Hematopoietic multipotent progenitor cell treated with erythropoietin and hydrocortisone succinate and interleukin-3 and kit ligand, for 15 days (in vitro differentiated cells): ENCODE data around the gene SPTBN1.

Source experiments
- DNase-seq: peaks from one replicate; pipeline ENCODE4 v3.0.0-alpha.2; 2015; ENCODE audit warnings: low spot score

The SPTBN1 gene

DNA sequence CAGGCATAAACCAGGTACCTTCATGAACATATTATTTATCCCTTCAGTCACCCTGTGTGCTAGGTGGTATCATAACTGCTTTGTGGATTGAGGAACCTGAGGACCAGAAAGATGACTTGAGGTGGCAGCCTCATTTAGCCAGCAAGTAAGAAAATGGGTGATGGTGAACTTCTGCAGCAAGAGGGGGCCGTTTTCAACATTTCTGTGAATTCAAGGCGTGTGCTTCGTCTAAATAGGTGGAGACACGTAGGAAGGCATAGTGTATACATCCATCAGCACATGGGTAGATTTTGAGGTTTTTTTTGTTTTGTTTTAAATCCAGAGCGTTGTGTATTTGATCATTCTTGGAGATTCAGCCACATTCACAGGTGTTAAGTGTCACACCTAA, 118.7 kb downstream of the SPTBN1 start:
- DNase-seq, result no peak

DNA sequence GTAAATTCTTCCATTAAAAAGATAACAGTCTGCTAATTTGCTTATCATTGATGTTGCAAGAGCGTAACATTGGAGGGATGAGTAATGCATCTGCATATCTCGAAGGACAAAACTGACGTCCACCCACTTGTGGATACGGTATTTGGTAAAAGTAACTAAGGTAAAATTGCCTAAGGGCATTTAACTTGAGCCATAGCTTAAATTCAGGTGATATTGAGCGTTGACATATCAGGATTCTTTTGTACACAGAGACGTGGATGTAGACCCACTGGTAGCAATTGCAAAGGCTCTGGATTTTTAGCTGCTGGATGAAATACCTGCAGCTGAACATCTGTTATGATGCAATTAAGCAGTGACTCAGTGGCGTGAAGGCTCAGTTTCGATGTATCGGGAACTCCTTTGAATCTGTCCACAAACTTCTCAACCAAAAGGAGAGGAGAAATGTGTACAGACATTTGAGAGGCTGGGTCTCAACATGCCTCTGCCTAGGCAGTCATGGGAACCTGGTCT, 119.3 kb downstream of the SPTBN1 start:
- DNase-seq, result no peak

DNA sequence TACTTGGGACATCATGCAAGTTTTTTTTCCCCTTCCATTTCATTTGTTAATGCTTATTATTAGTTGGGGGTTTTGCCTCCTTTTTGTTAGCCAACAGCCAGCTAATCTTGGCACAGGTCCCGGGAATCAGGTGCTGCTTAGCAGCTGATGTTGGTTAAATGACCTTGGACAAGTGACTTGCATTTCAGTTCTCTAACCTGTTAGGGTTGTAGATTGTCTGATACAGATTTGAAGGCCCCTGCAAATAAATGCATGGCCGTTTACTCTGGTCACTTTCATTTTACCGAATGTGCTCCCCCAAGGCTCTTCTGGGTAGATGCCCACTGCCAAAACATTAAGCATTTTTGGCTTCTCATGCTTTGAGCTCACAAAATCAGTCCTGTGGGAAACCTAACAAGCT, 120.9 kb downstream of the SPTBN1 start:
- DNase-seq, result no peak

DNA sequence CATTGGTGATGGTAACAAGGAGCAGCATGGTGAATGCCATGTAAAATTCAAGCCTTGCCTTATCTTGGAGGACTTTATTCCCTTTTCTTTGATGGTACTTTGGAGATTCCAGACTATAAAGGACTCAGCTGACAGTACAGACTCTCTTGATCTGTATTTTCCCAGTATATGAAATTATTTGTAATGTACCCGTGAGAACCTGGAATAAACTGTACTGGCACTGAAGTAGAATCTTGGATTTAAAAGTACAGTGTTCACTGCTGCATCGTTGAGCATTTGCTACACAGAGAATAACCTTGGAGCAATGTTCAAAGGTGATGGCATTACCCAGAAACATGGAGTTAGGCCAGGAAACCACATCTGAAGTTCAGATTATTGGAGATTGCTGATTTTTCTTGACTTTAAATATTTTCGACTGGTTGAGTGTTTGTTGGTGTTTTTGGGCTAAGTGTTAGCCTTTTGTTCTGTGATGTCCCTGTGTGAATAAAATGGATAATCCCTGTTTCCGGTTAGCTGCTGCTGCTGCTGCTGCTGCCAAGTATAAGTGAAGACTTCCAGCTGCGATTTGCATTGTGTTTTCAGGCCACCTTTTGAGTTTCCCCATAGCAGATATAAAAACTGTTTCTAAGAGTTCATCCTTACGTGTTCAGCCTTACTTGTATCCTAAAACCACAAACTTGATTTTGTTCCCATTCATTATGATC, 122.0 kb downstream of the SPTBN1 start:
- no peak for DNase-seq

DNA sequence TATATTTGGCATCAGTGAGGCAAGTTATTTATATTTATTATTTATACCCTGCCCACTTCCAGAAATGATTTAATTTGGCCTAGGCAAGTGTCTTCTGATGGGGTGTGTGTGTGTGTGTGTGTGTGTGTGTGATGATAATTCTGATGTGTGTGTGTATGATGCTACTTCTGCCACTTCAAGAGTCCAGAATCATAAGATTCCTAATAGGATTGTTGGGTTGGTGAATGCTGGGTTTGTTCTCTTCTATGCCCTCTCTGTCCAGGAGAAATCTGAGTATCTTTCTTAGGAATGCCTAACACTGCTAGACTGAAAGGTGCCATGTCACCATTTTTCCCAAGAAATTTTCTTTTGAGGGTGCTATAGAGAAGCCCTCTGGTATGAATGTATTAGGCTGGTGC, 122.5 kb downstream of the SPTBN1 start:
- no peak for DNase-seq

DNA sequence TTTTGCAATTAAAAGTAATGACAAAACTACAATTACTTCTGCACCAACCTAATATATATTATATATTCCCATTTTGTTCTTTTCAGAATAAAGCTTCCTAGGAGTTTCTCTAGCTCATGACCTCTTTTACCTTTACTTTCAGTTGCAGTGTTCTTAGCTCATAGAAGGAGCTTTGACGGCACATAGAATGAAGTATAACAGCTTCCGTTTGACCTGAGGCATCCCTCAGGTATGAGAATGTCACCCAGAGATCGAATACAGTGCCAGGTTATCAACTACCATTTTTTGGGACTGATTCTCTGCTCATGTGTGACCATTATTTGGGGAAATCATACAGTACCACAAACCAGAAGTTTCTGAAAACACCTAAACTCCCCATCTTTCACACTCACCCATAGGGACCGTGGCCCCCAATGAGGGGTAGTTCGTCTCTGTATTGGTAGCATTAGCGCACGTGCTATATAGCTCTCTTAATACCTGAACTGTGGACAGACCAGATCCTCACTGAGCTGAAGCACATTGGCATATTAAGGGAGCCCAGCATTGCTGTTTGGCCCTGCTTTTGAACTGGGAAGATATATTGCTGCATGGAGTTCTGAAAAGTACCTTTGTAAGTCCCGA, 123.0 kb downstream of the SPTBN1 start:
- DNase-seq, result no peak

DNA sequence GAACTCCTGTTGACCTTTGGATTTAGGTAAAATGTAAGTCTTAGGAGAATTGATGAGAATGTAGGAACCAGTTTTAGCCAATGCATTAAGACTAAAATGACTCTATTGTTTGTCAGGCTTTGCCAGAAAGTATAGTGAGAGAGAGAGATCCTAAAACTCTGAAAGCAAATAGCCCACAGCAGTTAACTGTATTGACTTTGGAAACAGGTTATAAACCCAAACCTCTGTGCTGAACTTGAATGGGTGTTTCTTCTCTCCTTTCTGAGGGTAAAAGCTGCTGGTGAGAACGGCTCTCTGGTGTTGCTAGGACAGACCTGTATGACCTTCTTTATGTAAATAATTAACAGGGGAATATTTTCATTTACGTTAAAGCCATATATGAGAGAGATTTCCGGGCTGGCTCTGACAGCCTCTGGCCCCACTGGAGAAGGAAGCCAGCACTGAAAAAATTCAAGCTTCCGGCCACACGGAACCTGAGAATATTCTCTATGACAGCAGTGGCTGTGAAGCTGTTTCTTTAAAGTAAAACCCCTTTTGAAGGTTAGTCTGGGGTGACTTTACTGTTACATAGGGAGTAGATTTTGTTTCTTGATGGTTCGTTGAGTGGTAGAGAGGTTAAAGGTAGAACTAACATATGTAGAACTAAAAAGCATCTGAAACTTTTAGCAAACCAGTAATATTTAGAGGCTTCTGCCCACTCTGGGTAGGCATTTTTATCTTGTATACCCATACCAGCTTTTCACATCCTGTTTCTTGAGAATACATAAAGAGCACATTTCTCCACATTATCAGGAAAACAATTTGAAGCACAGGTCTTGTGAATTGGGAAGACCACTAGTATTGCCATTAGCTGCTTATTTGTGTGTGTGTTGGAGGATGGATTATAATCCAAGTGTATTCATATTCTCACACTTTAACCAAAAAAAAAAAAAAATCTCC, 123.8 kb downstream of the SPTBN1 start:
- no peak for DNase-seq

DNA sequence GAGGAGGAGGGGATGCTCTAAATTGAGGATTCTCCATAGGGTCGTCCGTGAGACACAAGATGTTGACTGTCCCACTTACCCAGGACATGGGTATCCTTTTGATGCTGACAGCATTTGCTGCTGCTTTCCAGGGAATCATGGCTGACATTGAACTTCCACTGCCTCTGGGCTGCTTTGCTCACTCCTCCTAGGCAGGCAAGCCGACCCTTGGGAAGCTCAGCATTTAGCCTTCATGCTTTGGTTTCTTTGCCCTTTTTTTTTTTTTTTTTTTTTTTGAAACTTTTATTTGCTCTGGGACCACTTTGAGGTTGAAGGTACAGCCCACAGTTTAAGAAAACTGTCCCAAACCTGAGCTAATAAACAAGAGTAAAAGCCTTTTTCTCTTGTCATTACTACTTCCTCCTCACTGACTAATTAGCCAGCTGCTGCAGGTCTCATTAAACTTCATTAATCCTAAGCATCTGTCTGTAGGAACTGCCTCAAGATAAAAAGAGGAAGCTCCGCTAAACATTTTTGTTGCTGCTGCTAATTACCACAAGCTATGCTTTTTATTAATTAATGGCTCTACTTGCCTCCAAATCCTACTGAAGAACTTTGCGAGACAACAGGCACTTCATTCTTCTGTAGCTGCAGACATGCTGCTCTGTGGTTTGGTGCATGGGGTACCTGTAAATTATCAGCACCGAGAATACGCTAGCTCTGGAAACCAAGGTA, 125.4 kb downstream of the SPTBN1 start:
- no peak for DNase-seq

DNA sequence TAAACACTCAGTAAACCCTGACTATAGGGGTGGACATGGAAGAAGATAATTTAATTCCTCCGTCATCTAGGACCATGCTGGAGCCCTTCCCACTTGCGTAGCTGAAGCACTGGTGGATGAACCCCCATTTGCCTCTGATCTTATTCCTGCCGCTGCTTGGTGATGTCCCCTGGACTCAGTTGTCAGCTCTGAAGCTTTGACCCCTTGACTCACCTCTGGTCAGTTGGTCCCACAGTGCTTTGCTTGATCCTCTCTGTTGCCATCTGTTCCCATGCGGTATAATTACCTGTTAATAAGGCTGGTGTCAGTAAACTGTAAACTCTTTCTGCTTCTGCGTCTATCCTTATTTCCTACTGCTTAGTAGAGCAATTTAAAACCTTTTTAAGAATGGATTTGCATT, 126.9 kb downstream of the SPTBN1 start:
- no peak for DNase-seq

DNA sequence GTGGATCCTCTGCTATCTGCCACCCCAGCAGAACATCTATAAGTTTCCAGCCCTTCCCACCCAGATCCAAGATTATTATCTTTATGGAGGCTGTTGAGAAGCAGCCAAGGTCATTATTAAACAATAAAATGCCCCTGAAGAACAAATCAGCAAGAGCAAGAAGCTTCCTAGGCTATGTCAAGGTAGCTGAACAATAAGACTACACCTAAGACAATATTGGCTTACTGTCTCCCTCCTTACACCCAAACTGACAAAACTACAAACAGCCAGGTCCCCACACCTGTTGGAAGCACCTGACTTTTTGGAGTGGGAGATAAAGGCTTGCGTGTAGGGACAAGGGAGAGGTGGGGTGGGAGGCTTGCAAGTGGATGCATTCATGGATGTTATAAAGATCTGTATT, 128.5 kb downstream of the SPTBN1 start:
- DNase-seq, result no peak

DNA sequence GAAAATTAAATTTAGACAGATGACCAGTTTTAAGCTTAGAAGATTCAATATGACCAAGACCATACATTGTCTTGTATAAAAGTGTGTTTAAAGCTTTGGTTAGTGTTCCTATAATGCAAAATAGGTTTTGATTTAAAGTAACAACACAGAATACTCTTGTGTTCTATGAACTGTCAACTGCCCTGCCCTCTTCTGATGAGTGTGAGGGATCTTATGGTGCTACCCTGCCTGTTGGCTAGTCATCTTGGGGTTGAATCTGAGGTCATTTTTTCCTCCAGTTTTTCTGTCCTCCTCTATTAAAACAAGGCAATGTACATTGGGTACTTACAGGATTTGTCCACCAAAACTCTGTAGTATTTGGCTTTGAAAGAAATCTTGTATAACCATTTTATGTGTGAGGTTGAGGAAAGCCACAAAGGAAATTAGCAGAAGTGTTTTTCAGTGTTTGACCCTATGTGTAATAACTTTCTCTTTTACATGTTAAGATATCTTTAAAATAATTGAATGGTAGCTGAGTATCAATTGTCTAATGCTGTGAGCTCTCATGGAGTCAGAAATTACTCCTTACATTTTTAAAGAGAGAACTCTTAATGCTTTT, 129.1 kb downstream of the SPTBN1 start:
- DNase-seq, result no peak

DNA sequence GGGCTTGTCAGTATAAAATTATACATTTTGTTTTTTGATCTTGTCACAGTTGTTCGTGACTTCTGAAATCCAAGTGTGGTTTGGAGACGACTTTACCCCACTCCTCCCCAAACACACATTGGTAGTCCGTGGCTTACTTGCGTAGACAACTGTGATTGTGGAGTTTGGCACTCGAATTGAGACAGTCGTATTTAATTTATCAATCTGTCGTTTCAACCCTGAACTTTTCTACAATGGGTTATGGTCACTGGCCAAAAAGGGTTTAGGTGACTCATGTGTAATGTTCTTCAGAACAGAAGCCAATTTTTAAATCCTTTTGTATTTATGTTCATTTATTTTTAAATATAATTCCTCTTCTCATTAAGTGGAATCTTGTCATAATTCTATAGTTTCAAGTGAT, 129.9 kb downstream of the SPTBN1 start:
- DNase-seq, result no peak

DNA sequence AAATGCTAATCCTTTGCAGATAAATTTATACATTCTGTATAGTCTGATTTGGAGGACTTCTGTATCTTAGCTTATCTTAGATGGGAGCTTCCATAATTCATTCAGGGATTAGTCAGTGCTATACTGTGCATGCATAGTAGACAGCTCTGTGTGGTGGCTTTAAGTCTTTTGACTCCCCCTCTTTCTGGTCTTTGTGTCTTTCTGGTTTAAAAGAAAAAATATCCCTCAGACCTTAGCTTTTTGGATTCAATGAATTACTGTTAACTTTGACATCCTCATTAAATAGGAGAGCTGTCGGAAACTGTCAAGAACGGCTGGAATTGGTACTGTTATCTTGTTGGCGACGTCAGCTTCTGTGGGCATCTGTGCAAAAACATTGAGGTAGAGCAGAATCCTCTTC, 130.4 kb downstream of the SPTBN1 start:
- no peak for DNase-seq

DNA sequence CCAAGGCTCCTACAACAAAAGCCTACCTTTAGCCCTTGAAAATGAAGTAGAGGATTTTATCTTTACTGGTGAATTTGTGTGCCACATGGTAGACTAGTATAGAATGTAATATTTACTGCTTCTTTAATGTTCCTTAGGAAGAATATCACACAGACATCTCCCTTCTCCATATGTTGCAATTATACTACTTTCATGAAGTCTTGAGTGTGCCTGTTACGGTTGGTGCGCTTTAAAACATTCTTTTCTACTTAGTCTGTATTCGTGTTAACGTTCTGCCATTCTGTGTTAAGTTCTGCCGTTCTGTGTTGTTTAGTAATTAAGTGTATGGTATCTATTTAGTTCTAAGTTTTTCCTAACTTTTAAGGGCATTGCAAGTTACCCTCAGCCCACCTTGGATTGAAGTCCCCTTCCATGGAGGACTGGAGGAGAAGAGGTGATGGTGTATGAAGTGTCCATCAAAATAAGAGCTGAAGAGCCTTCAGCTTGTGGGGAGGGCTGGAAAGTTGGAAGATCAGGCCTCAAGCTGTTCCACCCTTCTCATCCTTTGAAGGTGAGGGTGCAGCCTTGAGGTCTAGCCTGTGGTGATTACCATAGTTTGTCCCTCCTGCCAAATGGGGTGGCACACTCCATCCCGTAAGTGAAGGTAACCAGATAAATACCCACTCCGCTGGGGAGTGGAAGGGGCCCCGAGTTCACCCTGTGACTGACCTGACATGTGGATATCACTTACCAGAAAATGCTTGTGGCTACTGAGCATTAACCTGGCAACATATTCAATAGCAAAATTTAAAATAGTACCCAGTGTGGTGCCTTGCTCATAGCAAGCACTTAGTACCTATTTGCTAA, 131.3 kb downstream of the SPTBN1 start:
- DNase-seq, result no peak

DNA sequence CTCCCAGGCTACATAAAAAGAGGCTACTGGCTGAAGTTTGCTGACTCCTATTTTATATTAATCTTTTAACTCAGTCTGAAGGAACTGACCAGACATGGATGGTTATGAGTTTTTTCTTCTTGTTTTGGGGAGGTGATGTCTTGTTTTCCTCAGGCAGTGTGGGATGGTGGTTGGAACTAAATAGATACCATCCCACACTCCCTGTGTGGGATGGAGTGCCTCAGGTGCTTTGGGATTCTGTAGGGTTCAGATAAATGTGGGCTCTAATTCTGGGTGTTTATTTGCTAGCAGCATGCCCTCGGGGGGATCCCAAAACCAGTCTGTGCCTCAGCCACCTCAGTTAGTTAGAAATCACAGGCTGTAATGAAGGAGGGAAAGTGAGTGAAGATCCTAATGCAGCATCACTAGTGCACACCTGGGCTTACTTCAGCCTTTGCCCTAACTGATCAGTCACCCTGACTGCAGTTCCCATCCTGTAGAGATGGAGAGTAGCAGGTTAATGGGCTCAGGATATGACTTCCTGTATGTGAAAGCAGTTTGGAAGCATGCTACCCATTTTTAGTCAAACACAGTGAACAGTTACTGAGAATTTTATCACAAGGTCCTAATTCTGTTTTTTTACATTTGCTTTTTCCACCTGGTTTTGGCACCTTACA, 132.2 kb downstream of the SPTBN1 start:
- DNase-seq, result no peak

DNA sequence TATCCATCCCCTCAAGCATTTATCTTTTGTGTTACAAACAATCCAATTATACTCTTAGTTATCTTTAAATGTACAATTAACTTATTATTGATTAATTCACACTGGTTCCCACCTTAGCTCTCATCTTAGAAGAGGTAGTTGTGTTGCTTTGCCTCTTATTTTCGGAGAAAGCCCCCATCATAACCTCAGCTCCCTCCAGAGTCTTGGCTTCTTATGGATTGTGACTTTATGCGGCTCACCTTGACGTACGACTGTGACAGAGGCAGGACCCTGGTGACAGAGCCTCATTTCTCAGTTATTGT, 132.9 kb downstream of the SPTBN1 start:
- no peak for DNase-seq

DNA sequence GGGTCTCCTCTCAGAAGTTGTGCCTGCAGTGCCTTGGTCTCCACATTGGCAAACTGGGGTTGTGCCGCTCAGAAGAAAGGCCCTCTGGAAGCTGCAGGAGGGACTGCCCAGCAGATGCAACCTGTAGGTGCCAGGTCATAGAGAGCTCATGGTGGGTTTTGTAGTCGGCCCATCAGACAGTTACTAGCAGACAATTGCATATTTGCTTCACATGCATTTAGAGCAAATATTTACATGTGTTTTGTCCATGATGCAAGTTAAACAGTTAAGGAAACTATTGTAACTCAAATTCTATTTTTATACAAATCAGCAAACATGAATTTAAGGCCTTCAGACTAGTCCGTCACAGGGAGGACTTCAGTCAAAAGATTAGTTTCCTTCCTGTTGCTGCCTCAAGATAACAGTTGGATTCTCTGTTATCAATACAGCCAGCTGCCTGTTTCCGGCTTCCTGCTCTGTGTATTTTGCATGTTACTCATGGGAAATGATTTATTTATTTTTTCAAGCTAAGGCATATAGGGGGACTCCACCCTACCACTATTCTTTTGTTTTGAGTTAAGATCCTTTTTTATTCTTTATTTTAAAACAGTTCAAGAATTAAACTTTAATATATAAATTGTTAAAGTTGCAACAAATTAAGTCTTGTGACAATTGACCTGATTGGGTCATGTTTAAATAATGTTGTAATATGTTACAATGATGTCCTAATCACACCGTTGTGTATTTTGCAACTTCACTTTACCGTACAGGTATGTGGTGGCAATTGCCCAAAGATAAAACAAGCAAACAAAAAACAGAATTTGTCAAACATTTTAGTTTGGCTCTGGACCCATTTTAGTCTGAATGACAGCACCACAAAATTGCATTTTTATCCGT, 133.5 kb downstream of the SPTBN1 start:
- peak; percentile 46 for DNase-seq

DNA sequence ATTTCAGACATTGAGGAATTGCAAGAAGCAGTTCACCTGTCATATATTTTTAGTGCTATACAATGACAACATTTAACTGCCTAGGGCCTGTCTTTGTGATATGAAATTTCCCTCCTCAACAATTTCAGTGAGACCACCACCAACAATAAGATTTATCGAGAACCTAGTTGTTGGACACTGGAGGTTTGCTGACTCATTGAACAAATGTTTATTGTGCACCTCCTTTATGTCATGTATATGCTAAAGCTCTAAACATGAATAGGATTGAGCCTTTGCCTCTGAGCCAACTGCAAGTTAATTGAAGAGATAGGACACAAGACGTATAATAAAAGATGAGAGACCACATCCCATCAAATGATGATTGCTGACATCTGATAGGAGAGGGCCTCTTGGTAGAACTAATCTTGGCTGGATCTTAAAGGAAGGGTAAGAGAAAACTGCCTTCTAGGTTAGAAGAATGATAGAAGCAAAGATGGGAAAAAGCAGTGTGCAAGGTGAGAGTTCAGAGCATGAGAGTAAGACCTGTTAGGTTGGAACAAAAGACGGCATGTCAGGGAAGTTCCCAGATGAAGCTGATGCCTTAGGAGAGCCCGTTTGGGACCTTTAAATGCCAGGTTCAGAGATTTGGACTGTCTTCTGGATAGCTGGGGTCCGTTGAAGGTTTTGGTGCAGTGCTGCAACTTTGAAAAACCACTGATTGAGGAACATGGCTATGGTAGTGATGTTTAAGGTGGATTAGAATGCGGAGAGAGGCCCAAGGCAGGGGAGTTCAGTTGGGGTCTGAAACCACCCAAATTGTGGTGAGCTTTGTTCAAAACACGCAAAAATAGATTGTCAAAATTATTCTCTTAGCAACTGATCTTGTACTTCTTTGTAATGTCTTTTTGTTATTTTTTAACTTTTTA, 134.3 kb downstream of the SPTBN1 start:
- no peak for DNase-seq
